GM12878 (cell line): Measurements from ENCODE around the gene MYL1. TPM values are rescaled to one million over a fixed set of nuclear protein-coding genes. Genes with fewer than 3 reads are reported as not detected.

Source experiments
- ATAC-seq: fragments of 200-7000 bp; cut with Tn5 transposase; 3 replicates; pipeline ENCODE4 v1.9.1; 2020; ENCODE audit warnings: mild to moderate bottlenecking, moderate library complexity
- BruUV-seq: library from RNA; stranded (reverse); fragments of 400-500 nt; replicated peaks from 2 replicates; lab custom pipeline; 2021; lab: Mats Ljungman, UMichigan
- CTCF ChIA-PET: fragments of 300-600 bp; sonication (Branson Sonifier 250); formaldehyde crosslinking; extraction: SDS; loops from one replicate; lab custom pipeline; 2021; ENCODE audit warnings: inconsistent platforms; lab: Yijun Ruan, JAX
- POLR2A ChIA-PET: fragments of 350-600 bp; formaldehyde crosslinking; extraction: SDS; loops from one replicate; lab custom pipeline; 2021; ENCODE audit warnings: inconsistent platforms; lab: Charles Lee
- RAD21 ChIA-PET: fragments of 300-600 bp; sonication (Branson Sonifier 250); formaldehyde crosslinking; loops from one replicate; lab custom pipeline; 2023; ENCODE audit warnings: antibody characterized with exemption; ENCODE audit not compliant: unreplicated experiment; lab: Charles Lee
- SMC1A ChIA-PET: fragments of 300-600 bp; sonication (Branson Sonifier 250); formaldehyde crosslinking; loops from one replicate; lab custom pipeline; 2023; ENCODE audit not compliant: unreplicated experiment, uncharacterized antibody; lab: Charles Lee
- DNase-seq: peaks from one replicate; pipeline ENCODE4 v3.0.0-alpha.2; 2011; ENCODE audit warnings: low read depth, low spot score
- FAIRE-seq: peaks from 3 replicates; lab custom pipeline; 2011; peaks lifted over from hg19 to GRCh38; lab: Jason Lieb, UNC
- H2AFZ ChIP-seq: 2 replicates; pipeline ENCODE4 v1.6.0; 2011; ENCODE audit warnings: low read depth, low read length, control low read depth; ENCODE audit not compliant: control insufficient read depth
- H3K27ac ChIP-seq: 2 replicates; pipeline ENCODE4 v1.5.1; 2011; ENCODE audit warnings: control low read depth; ENCODE audit not compliant: control insufficient read depth, insufficient read depth
- H3K27me3 ChIP-seq, 2 experiments: replicated peaks in 1 of 2; 2 replicates each; pipeline versions ENCODE4 v1.6.0 to v1.6.1; 2011; ENCODE audit warnings: low read length in 1 of 2; ENCODE audit not compliant: control insufficient read depth in 2 of 2, insufficient read depth in 2 of 2
- H3K36me3 ChIP-seq, 2 experiments: 2 replicates each; pipeline ENCODE4 v1.5.1; 2011; ENCODE audit warnings: low read length in 1 of 2; ENCODE audit not compliant: control insufficient read depth in 2 of 2, insufficient read depth in 2 of 2
- H3K4me1 ChIP-seq: 2 replicates; pipeline ENCODE4 v1.6.1; 2011; ENCODE audit warnings: mild to moderate bottlenecking, low read length, moderate library complexity, mixed read lengths; ENCODE audit not compliant: control insufficient read depth, insufficient read depth
- H3K4me2 ChIP-seq: 2 replicates; pipeline ENCODE4 v1.6.0; 2011; ENCODE audit warnings: control low read depth; ENCODE audit not compliant: control insufficient read depth, insufficient read depth
- H3K4me3 ChIP-seq: fragments of 200-600 bp; sonication (generic); 2 replicates; pipeline ENCODE4 v1.5.1; 2016
- H3K79me2 ChIP-seq: 2 replicates; pipeline ENCODE4 v1.6.0; 2011; ENCODE audit warnings: low read length; ENCODE audit not compliant: control insufficient read depth, insufficient read depth
- H3K9ac ChIP-seq: 2 replicates; pipeline ENCODE4 v1.8.0; 2011; ENCODE audit warnings: low read length, control low read depth, mixed read lengths; ENCODE audit not compliant: control insufficient read depth, insufficient read depth
- H3K9me3 ChIP-seq: replicated peaks from 3 replicates; pipeline ENCODE4 v1.5.1; 2011; ENCODE audit warnings: mild to moderate bottlenecking, low read length; ENCODE audit not compliant: control insufficient read depth, insufficient read depth
- H4K20me1 ChIP-seq: 2 replicates; pipeline ENCODE4 v1.6.0; 2011; ENCODE audit not compliant: control insufficient read depth, insufficient read depth
- ATF7 ChIP-seq: fragments of 450-650 bp; IDR thresholded peaks from 2 replicates; pipeline ENCODE4 v1.6.1; 2016; ENCODE audit warnings: low read depth, mild to moderate bottlenecking
- CHD4 ChIP-seq: fragments of 200-600 bp; sonication (generic); IDR thresholded peaks from 2 replicates; pipeline ENCODE4 v1.6.1; 2016; ENCODE audit warnings: mild to moderate bottlenecking
- FOS ChIP-seq: IDR thresholded peaks from 3 replicates; pipeline ENCODE4 v1.6.1; 2011; ENCODE audit warnings: borderline replicate concordance; ENCODE audit not compliant: insufficient read length; ENCODE audit errors: extremely low read depth
- FOXK2 ChIP-seq: fragments of 450-650 bp; IDR thresholded peaks from 2 replicates; pipeline ENCODE4 v1.6.1; 2017; ENCODE audit warnings: mild to moderate bottlenecking, moderate library complexity
- FOXM1 ChIP-seq: IDR thresholded peaks from 2 replicates; pipeline ENCODE4 v1.6.1; 2012; ENCODE audit warnings: low read depth, mild to moderate bottlenecking, inconsistent platforms, low read length, moderate library complexity
- HDAC6 ChIP-seq: fragments of 200-600 bp; sonication (generic); IDR thresholded peaks from one replicate; pipeline ENCODE4 v1.8.0; 2017; ENCODE audit warnings: antibody characterized with exemption; ENCODE audit not compliant: unreplicated experiment
- JUND ChIP-seq: IDR thresholded peaks from 2 replicates; pipeline ENCODE4 v1.6.1; 2012; ENCODE audit warnings: low read depth, mild to moderate bottlenecking, low read length, improper control_type of control experiment, moderate library complexity
- MTA3 ChIP-seq: IDR thresholded peaks from 2 replicates; pipeline ENCODE4 v1.6.1; 2012; ENCODE audit warnings: low read length, inconsistent platforms, borderline replicate concordance
- NRF1 ChIP-seq: conservative IDR thresholded peaks from 2 replicates; pipeline ENCODE4 v1.6.1; 2011; ENCODE audit warnings: mild to moderate bottlenecking, low read depth, low read length, improper control_type of control experiment
- PML ChIP-seq: IDR thresholded peaks from 2 replicates; pipeline ENCODE4 v1.6.1; 2012; ENCODE audit warnings: low read length, inconsistent platforms
- RBBP5 ChIP-seq: fragments of 200-600 bp; sonication (generic); conservative IDR thresholded peaks from 2 replicates; pipeline ENCODE4 v1.6.1; 2016
- TCF7 ChIP-seq: IDR thresholded peaks from 2 replicates; pipeline ENCODE4 v1.6.1; 2014; ENCODE audit warnings: antibody characterized with exemption, borderline replicate concordance
- YY1 ChIP-seq: IDR thresholded peaks from 2 replicates; pipeline ENCODE4 v1.6.1; 2011; ENCODE audit warnings: low read depth, mild to moderate bottlenecking, low read length
- WGBS: methylation state at CpG from one replicate; pipeline ENCODE4 v1.1.6; 2016; ENCODE audit warnings: low lambda C conversion rate; ENCODE audit not compliant: insufficient replicate concordance, insufficient coverage; ENCODE audit errors: missing lambda C conversion rate; 5-methylcytosine and 5-hydroxymethylcytosine counted together
- in situ Hi-C: fragments of 300-500 bp; cut with MboI; formaldehyde crosslinking; loops from 9 replicates; pipeline ENCODE4 v1.14.3; 2018; ENCODE audit warnings: mixed read lengths
- intact Hi-C: fragments of 100-400 bp; cut with micrococcal nuclease; formaldehyde crosslinking; loops from one replicate; pipeline ENCODE4 v1.14.2; 2022; ENCODE audit not compliant: unreplicated experiment
- polyA plus RNA-seq, 11 experiments: library from polyadenylated mRNA; depleted of rRNA in 4 of 11; unstranded in 6 of 11; stranded (reverse) in 5 of 11; fragments of >200 nt; fragmentation: Nextera tagmentation in 4 of 11; fragmentation: Illumina TruSeq in 1 of 11; extraction: Ambion mirVana in 4 of 11; extraction: Trizol in 1 of 11; gene quantifications; 1 replicate in 1 of 11; 2 replicates in 10 of 11; pipeline versions ENCODE4 v1.2.1 to v1.2.3, GENCODE V29; 2011 to 2016; ENCODE audit warnings: inconsistent platforms in 2 of 11, missing spikeins in 2 of 11, low read depth in 1 of 11
- total RNA-seq, 4 experiments: library from RNA; depleted of rRNA in 3 of 4; stranded (reverse); fragments of >200 nt in 3 of 4; fragmentation: Illumina TruSeq in 1 of 4; extraction: Trizol in 1 of 4; gene quantifications; 2 replicates each; pipeline versions ENCODE4 v1.2.1 to v1.2.3, GENCODE V29; 2013 to 2021
- TF ChIP-seq, protein P1 (sequence below): fragments of 150-350 bp; IDR thresholded peaks from 2 replicates; pipeline ENCODE4 v1.6.1; 2016; ENCODE audit warnings: low read depth, low read length

Gene MYL1
- total and polyA plus RNA-seq, 10 of the 15 experiments (the other 5 are each of a cell fraction or from before 2014, with no cell fraction given): 0.43 TPM; not detected in 9

DNA sequence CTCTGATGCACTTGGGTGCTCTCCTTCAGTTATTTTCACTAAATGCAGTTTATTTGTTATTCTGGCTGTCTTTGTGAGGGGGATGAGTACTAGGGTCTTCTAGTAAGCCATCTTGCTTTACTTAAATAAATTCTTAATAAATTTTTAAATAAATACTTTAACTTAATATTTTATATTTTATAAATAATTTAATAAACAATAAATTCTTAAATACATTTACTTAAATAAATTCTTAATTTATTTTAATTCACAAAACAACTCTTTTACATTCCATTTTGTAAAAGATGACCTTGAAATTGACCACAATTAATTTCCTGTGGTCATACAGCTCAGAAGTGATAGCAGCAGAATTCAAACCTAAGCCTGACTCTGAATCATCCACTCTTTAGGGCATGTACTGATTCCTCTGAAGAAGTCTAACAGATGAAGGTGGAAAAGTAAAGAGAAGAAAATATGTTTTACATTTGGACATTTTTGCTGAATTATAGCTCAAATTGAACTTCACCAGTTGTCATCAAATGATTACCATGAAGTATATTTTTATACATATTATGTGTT is 28.8 kb downstream of the MYL1 start:
- no peaks in the 10 kb centered on the region for H3K27me3 ChIP-seq
- DNase-seq: no peak
- in situ Hi-C loops: no loop called here
- no peaks in the 10 kb centered on the region for H3K4me1 ChIP-seq
- no peak for ATAC-seq
- no TSS peak for BruUV-seq
- no peak for TF ChIP-seq JUND
- no peak for TF ChIP-seq MTA3
- TF ChIP-seq PML: no peak
- no peak for TF ChIP-seq ATF7
- TF ChIP-seq NRF1: no peak
- TF ChIP-seq TCF7: no peak
- TF ChIP-seq, all 136 proteins: peak for 0
- H3K9me3 ChIP-seq: no peaks in the 10 kb centered on the region
- ChIA-PET SMC1A (interaction anchor here (1.3 kb wide), 1 partner anchor 21 kb away, joined by 3 read pairs; no protein-coding TSS in a partner anchor), RAD21 (no interaction called here), CTCF (interaction anchor here (1.0 kb wide), 1 partner anchor 116 kb away, joined by 3 read pairs; no protein-coding TSS in a partner anchor), POLR2A (no interaction called here)
- H3K27ac ChIP-seq: no peak overlapping the region
- H2AFZ ChIP-seq: no peak overlapping the region
- no peaks in the 10 kb centered on the region for H4K20me1 ChIP-seq
- H3K9ac ChIP-seq: no peak overlapping the region
- FAIRE-seq: no peak
- intact Hi-C loops: no loop called here
- H3K4me2 ChIP-seq: no peak overlapping the region
- H3K4me3 ChIP-seq: no peak overlapping the region
- H3K79me2 ChIP-seq: no peaks in the 10 kb centered on the region
- no peaks in the 10 kb centered on the region for H3K36me3 ChIP-seq

DNA sequence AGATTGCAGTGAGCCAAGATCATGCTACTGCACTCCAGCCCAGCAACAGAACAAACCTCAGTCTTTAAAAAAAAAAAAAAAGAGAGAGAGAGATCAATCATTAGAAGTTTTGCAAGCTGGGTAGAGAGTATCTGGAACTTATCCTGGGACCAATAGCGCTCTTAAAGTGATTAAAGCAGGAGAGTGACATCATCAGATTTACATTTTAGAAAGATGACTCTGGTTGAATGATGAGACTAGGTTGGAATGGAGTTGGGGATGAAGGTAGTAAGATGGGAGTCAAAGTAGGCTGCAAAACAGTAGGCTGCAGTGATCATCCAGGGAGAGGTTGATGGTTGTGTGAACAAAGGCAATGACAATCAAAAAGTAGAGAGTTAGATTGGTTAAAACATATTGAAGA is 37.8 kb downstream of the MYL1 start:
- Histone ChIP-seq H2AFZ (no peak overlapping the region), H4K20me1 (no peaks in the 10 kb centered on the region), H3K27me3 (no peaks in the 10 kb centered on the region), H3K4me1 (no peaks in the 10 kb centered on the region), H3K4me3 (no peak overlapping the region), H3K79me2 (no peaks in the 10 kb centered on the region), H3K36me3 (no peaks in the 10 kb centered on the region), H3K9me3 (no peaks in the 10 kb centered on the region), H3K27ac (no peak overlapping the region), H3K4me2 (no peak overlapping the region), H3K9ac (no peak overlapping the region)
- ATAC-seq: no peak
- in situ Hi-C loops (no loop called here), intact Hi-C loops (no loop called here)
- 0% methylated on average over 1 of the region's 1 CpG for WGBS
- BruUV-seq: no TSS peak
- CTCF ChIA-PET: interaction anchor here (0.6 kb wide), 1 partner anchor 10 kb away, joined by 4 read pairs; no protein-coding TSS in a partner anchor
- SMC1A ChIA-PET: no interaction called here
- no peak for DNase-seq
- POLR2A ChIA-PET: no interaction called here
- RAD21 ChIA-PET: no interaction called here
- no peak for FAIRE-seq
- TF ChIP-seq, protein P1, sequence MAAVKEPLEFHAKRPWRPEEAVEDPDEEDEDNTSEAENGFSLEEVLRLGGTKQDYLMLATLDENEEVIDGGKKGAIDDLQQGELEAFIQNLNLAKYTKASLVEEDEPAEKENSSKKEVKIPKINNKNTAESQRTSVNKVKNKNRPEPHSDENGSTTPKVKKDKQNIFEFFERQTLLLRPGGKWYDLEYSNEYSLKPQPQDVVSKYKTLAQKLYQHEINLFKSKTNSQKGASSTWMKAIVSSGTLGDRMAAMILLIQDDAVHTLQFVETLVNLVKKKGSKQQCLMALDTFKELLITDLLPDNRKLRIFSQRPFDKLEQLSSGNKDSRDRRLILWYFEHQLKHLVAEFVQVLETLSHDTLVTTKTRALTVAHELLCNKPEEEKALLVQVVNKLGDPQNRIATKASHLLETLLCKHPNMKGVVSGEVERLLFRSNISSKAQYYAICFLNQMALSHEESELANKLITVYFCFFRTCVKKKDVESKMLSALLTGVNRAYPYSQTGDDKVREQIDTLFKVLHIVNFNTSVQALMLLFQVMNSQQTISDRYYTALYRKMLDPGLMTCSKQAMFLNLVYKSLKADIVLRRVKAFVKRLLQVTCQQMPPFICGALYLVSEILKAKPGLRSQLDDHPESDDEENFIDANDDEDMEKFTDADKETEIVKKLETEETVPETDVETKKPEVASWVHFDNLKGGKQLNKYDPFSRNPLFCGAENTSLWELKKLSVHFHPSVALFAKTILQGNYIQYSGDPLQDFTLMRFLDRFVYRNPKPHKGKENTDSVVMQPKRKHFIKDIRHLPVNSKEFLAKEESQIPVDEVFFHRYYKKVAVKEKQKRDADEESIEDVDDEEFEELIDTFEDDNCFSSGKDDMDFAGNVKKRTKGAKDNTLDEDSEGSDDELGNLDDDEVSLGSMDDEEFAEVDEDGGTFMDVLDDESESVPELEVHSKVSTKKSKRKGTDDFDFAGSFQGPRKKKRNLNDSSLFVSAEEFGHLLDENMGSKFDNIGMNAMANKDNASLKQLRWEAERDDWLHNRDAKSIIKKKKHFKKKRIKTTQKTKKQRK: no peak
- TF ChIP-seq FOXK2 (no peak), FOS (no peak), RBBP5 (no peak), FOXM1 (no peak), HDAC6 (no peak), CHD4 (no peak), YY1 (no peak)
